NCI-H1048 (cell line): ENCODE results near the gene PEX10.

Experiments used
- DNase-seq: peaks from one replicate; lab custom pipeline; 2025; lab: John Stamatoyannopoulos, UW

Gene PEX10

GRCh38 chr1:2375246-2375922, 37.0 kb downstream of the PEX10 start:
- no peak for DNase-seq

- DNase-seq, result no peak
These were observed 37.9 kb downstream of the PEX10 start for GRCh38 chr1:2374252-2375155.

GRCh38 chr1:2373551-2374251, 38.7 kb downstream of the PEX10 start:
- DNase-seq, result no peak

DNA sequence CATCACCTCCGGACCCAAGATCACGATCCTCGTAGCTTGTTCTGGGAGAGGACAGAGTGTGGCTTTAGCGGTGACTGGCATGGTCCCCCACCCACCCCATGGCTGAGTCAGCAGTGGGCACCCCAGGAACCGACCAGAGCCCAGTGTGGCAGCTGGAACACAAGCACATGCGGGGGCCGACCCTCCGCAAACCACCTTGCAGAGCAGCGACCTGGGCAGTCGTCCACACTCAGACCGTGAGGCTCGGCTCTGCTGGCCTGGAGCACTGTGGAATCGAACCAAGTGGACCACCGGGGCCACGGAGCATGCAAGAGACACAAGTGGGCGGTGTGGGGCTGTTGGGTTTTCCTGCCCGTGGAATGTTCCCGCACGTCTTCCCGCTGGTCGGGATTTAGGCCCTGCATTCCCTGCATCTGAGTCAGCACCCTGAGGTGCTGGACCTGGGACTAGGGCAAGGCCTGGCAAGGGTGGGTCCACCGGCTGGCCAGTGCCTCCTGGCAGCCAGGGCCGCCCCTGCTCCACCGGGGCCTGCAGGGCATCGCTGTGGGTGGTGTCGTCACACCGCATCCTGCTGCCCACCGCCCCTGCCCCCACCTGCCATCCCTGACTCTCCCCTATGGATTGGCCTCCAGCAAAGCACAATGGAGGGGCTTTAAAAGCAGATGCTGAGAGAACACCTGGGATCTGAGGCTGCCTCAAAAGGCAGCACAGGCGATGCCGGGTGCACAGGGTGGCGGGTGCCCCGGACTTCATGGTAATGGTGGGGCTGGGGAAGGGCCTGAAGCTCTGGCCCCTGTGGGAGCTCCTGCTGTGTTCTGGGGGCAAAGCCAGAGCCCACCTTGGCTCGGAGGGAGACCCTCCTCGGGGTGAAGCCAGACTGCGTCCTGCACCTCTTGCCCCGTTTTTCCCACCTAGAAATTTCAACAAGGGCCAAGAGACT, 39.5 kb downstream of the PEX10 start:
- DNase-seq, result no peak

GRCh38 chr1:2368053-2368744, 44.2 kb downstream of the PEX10 start:
- DNase-seq, result no peak

- DNase-seq, result no peak
These were observed 48.4 kb downstream of the PEX10 start for GRCh38 chr1:2363847-2364513.

GRCh38 chr1:2360588-2361364, 51.6 kb downstream of the PEX10 start:
- no peak for DNase-seq

DNA sequence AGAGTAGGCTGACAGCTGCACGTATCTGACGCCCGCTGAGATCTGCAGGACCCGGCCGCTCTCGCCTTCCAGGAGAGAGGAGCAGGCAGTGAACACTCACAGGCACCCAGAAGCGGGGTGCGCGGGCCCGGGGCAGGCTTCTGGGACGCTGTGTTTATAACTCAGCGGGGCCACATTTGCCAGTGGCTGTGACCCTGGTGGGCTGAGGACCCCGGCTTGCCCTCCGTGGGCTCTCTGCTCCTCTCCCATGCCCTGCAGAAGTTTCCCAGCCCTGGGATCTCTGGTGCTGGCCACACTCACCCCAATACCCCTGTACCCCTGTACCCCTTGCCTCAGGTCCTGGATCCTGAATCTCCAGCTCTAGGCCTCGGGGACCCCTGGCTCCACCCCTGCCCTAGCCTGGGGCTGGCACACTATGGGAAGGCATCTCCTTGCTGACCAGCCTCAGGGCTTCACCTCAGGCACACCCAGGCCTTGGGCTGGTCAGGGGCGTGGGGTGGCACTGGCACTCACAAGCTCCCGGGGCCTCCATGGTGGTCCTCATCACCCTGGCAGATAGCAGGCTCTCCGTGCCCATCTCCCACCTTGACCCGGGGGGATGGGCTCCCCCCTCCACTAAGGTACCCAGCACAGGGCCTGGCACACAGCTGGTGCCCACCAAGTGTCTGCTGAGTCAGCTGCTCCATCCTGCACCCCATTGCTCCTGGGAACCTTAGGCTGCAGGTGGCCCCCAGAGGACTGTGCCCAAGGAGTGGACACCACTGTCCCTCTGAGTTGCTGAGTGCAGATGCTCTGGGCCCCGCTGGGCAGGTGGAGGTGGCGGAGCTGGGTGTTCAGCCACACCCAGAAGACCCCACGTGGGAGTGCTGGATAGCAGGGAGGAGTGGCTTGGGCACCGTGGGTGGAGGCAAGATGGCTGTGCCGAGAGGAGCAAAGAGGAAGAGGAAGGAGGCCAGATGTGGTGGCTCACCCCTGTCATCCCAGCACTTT, 53.4 kb downstream of the PEX10 start:
- DNase-seq, result no peak

- no peak for DNase-seq
These were observed 54.3 kb downstream of the PEX10 start for GRCh38 chr1:2358072-2358471.

DNA sequence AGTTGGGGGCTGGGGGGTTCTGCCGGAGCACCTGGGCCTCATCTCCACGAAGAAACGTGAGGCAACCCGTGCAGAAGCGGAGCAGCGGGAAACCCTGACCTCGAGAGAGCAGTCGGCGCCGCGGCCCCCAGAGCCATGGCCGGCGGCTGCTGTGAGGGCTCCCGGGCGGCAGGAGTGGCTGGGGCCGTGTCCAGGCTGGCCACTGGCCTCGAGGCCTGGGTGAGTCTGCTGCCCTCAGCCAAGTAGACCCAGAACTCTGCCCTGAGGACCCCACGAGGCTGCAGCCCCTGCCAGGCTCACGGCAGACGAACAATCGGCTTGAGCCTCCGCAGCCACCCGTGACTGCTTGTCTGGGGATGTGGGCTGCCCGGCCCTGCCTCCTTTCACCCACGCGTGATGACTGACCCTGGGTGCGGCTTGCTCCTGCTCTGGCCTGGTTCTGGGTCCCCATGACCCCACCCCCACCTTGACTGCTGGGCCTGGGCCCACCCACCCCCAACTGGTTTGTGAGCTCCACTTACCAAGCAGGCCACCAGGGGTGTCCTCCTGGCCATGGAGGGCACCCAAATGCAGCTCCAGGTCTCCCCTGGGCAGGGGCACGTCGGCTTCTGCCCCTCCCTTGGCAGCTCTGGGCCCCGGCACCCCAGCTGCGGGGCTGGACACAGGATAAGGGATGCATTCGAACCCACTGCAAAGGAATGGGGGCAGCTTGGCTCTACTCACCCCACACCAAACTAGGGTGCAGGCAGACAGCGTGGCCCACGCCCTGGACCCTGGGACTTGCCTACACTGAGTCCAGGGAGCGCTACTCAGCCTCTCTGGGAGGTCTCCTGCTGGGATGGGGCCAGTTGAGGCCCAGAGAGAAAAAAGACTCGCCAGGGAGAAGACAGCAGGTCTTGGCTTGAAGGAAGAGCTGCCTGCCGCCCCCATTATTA, 55.2 kb downstream of the PEX10 start:
- DNase-seq, result no peak

DNA sequence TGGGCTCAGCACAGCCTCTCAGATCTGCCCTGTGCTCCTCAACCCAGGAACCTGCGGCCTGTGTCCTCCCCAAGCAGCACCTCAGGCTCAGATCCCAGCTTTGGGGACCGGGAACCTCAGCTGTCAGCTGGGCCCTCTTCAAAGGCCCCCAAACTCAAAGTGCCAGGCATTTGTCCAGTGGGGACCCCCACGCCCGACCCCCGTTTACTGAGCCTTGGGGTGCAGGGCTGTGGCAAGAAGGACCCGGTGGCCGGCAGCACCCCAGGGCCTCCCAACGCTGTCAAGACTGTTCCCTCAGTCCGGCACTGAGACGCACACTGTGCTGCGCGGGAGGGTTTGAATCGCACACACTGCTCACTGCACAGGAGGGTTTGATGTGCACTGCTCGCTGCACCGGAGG, 56.0 kb downstream of the PEX10 start:
- DNase-seq, result no peak

DNA sequence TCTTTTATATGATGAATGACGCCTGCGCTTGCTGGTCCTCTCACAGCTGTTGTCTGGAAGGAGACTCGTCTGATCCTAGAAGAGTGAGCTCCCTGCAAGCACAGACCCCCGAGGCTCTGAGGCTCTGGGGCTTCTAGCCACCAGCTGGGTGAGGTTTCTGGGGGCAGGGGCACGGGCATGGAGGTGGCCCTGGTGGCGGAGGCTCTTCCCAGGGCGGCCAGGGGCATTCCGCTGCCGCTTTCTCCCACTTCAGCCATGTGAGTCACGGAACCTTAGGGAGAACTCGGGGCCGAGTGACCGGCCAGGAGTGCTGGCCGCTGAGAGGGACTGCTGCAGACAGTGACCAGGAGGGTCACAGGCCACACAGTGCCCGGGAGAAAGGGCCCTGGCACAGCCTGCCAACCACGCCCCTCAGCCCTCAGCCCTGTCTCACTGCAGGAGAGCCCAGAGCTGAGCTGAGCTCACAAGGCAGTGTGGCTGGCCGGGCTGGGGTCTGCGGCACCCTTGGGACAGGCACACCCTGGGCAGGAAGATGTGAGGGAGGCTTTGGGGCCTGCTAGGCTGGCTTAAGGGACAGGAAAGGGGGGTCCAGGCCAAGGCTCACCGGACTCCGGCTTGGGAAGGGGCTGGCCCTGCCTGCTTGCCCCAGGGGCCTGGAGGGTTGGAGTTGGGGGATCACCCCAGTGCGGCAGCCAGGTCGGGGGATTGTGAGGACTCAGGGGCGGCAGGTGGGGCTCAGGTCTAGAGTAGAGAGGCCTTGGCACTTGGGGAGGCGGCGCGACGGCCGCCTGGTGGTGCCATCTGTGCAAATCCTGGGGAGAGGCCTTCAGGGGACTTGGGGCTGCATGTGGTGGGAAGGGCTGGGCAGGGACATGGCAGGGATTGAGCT, 56.7 kb downstream of the PEX10 start:
- DNase-seq, result no peak

DNA sequence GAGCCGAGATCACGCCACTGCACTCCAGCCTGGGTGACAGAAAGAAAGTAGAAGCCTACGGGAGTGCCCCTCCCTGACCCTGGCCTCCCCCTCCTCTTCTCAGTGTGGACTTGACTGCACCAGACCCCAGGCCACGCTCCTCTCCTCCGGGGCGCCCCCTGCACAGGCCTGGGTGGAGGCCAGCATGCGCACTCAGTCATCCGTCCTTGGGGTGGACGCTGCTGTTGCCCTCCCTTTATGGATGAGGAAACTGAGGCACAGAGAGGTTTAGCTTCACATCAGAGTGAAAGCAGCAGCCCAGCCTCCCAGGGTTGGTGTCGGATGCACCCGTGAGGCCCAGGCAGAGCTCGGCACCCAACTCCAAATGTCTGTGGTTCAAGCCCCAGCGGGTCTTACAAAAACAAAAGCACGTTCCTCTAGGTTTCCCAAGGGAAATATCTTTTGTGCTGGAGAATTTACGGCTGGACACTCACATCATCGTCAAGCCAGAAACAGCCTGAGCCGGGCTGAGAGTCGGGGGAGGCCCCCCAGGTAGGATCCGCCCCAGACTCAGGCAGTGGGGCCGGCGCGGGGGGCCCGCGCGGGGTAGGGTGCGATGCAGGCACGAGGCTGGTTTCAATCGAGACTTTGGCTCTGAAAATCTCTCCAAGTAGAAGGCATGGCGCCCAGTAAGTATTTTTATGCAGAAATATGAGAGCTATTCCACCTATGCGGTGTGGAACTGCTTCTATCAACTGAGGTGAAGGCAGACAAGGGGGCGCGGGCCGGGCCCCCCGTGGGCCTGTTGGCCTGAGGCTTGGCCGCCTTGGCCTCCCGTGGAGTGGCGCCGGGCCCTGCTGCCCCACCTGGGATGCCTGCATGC, 57.6 kb downstream of the PEX10 start:
- no peak for DNase-seq
